NCI-H524 treated with DMSO at 0.1 percent for 48 hours (cell line): ENCODE data around the gene RAD51C.
"Not testable (repeated sequence)": the region's sequence is repeated elsewhere in the genome, so short reads cannot be mapped to it uniquely, and the experiment has no call there.

Experiments
- DNase-seq: peaks from one replicate; lab custom pipeline; 2025; lab: John Stamatoyannopoulos, UW

The RAD51C gene

GRCh38 chr17:58692239-58693055, at the start of gene RAD51C:
RAD51C (plus strand) TSS chr17:58692602; CDS start chr17:58692644, 42 bp downstream.
- peak; percentile 65 for DNase-seq

DNA sequence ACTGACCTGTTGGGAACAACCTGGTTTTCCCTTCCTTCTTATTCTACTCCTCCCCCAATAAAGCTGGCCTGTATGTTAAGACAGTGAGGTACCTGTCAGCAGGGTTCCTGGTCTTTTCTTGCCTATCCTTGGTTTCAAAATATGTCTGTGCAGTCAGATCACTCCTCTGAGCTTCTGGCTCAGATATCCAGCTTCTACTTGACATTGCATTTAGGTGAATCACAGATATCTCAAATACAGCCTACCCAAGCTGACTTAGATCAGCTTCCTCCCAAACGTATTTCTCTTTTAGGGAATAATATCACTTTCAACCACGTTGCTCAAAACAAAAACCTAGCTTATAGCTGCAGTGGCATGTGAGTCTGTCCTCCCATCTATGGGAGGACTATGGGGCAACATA, 49.3 kb upstream of the RAD51C start:
- no peak for DNase-seq

DNA sequence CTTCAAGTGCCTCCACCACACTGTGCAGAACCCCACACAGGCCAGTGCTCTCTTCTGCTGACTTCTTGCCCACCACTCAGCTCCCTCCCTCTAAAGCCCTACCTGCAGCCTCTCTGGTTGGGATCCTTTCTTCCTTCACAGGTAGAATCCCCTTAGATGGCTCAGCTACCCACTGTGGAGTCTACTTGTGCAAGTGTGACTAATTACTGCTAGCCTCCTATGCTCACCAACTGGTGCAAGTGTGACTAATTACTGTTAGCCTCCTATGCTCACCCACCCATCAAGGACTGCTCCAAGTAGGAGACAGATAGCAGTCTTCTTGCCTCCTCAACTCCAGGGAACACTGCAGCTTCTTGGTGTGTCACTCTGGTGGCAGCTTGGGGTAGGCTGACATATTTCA, 44.2 kb upstream of the RAD51C start:
- no peak for DNase-seq

DNA sequence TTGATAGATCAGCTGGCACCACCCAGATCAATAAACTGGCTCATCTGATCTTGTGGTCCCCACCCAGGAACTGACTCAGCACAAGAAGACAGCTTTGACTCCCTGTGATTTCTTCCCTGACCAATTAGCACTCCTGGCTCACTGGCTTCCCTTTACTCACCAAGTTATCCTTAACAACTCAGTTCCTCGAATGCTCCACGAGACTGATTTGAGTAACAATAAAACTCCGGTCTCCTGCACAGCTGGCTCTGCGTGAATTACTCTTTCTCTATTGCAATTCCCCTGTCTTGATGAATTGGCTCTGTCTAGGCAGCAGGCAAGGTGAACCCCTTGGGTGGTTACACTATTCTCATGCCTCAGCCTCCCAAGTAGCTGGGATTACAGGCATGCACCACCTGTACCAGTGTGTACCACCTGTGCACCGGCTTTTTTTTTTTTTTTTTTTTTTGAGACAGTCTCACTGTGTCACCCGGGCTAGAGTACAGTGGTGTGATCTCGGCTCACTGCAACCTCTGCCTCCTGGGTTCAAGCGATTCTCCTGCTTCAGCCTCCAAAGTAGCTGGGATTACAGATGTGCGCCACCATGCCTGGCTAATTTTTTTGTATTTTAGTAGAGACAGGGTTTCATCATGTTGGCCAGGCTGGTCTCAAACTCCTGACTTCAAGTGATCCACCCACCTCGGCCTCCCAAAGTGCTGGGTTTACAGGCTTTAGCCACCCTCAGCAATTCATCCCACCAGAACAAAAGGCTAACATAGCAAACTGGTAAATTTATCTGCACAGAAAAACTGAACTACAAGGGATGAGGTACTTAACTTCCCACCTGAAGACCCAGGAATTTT, 34.2 kb upstream of the RAD51C start:
- not testable (repeated sequence) for DNase-seq

- DNase-seq = peak; percentile 95
These were observed 33.3 kb upstream of the RAD51C start for GRCh38 chr17:58658804-58659713.

- DNase-seq = not testable (repeated sequence)
These were observed 32.7 kb upstream of the RAD51C start for GRCh38 chr17:58659714-58660084.

DNA sequence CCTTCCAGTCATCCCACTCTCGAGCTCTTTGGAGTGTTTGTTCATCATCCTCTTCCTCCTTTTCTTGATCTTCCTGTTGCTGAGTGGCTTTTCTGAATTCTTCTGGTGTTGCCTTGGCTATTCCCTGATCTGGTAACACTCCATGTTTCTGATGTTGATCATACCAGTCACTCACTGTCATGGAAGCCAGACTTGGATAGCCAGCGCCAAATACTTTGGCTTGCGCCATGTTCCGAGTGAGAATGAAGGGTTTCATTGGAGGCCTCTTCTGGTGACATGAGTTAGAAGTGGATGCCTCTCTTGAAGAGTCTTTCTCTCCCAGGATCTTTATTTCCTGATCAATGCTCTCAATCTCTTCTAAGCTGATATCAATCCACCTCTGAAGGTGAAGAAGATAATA, 31.8 kb upstream of the RAD51C start:
- no peak for DNase-seq

DNA sequence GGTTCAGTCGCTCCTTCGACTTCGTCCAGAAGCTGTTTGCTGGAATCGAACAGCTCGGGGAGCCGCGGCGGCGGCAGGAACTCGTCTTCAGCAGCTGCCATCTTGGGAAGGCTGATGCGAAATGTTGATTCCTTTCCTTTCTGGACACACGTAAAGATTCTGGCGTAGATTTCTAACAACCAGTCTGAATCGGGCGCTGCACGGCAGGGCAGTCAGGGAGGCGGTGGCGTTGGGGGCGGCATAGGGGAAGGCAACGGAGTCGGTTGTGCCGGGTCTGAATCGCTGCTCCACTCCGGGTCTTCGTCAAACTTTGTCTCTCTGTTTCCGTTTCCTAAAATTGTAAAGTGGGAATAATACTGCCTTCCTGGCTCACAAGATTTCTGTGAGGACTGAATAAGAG, 30.9 kb upstream of the RAD51C start:
- no peak for DNase-seq

GRCh38 chr17:58664302-58664701, 28.1 kb upstream of the RAD51C start:
- no peak for DNase-seq

GRCh38 chr17:58665946-58666857, 26.2 kb upstream of the RAD51C start:
- no peak for DNase-seq

- DNase-seq = no peak
These were observed 25.5 kb upstream of the RAD51C start for GRCh38 chr17:58666858-58667267.

GRCh38 chr17:58667934-58668597, 24.3 kb upstream of the RAD51C start:
- DNase-seq = no peak

- DNase-seq = no peak
These were observed 23.8 kb upstream of the RAD51C start for GRCh38 chr17:58668598-58668935.

DNA sequence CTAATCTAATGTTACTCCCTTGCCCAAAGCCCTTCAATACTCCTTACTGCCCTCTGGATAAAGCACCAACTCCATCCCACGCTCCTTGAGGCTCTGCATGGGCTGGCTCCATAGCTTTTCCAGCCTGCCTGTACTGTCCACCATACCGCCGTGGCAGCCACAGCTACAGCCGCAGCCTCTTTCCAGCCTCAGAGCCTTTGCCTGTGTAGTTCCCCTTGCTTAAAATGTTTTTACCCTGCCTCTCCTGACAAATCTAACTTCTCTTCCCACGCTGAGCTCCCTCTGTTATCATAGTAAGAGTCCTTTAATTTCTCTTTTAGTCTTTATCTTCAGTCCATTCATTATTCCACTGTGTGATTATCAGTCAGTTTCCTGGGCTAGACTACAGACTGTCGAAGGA, 22.5 kb upstream of the RAD51C start:
- DNase-seq = no peak

- no peak for DNase-seq
These were observed 20.4 kb upstream of the RAD51C start for GRCh38 chr17:58671969-58672368.

DNA sequence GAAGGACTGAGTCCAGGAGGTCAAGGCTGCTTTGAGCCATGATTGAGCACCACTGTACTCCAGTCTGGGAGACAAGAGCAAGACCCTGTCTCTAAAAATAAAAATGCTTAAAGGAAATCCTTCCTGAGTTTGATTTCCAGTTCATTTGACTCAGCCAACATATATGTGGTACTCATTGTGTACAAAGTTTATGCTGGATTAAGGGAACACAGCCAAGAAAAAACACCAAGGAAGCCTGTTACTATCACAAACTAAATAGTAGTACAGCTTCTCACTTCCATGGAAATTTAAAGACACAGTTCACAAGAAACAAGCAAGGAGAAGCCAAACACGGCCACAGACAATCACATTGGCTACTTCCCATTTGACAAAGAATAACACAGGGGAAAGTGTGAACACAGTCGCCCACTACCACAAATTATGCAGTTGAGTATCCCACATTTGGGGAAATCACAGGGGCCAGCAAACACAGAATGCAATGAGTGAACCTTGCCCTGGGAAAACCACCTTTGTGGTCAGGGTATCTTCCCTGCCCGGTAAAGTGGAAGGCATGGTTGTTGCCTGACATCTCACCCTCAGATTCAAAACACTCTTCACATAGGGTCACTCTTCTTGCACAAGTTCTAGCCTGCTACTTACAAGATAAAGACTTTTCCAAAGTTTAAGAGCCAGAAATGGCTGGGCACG, 15.1 kb upstream of the RAD51C start:
- no peak for DNase-seq

- not testable (repeated sequence) for DNase-seq
These were observed 14.1 kb upstream of the RAD51C start for GRCh38 chr17:58678287-58678686.

DNA sequence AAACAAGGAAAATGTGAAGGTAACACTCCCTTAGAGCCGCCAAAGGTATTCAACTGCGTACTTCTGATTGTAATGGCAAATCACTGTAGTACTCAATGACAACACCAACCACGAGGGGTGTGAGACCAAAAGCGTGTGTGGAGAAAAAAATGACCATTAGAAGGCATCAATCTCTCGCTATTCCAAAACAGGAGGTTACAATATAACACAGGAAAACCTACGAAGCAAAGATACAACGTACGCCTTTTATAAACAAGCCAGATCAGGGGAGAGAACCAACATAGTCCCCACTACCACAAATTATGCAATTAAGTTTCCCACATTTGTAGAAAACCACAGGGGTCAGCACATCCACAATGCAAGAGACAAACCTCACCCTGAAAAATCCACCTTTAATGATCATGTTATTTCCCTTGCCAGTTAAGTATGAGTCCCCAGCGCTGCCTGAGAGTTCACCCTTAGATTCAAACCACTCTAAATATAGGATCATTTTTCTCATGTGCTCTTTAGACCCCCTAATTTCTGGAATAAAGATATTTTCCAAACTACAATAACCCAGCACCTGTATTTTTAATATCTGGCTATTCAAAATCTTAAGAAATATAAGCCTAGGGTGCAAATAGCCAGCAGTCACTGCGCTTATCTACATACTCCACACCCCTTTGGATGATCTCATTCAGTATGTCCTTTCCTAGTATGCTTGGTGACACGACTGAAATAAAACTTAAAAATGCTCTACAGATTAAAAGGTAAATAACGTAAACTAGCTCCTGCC, 13.0 kb upstream of the RAD51C start:
- no peak for DNase-seq

DNA sequence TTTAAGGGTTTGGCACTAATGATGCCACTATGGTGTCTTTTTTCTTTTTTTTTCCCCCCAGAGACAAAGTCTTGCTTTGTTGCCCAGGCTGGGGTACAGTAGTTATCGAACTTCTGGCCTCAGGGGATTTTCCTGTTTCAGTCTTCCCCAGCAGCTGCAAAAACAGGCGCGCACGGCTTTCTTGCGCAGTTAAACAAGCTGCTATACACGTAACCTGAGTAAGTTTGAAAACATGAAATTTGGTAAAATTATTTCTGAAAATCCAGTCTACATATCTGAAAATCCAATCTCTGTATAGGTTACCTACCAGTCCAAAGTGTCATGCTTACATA, 12.4 kb upstream of the RAD51C start:
- DNase-seq = no peak
